Gastroesophageal sphincter (tissue), 3 donors: ENCODE results near the gene RAB18.

ENCODE experiments used
- CTCF ChIP-seq, 4 experiments: fragments of 200-600 bp in 2 of 4; fragments of 450-650 bp in 2 of 4; sonication (generic) in 1 of 4; IDR thresholded peaks; one replicate each; pipeline ENCODE4 v1.5.1; 2017 to 2019; ENCODE audit warnings: antibody characterized with exemption in 4 of 4, mild to moderate bottlenecking in 2 of 4, moderate library complexity in 2 of 4
- EP300 ChIP-seq: sonication (generic); formaldehyde crosslinking; IDR thresholded peaks from one replicate; pipeline ENCODE4 v1.6.1; 2017; ENCODE audit warnings: antibody characterized with exemption, mild to moderate bottlenecking
- POLR2A ChIP-seq, 2 donors: fragments of 450-650 bp; IDR thresholded peaks; one replicate each; pipeline ENCODE4 v1.6.1; 2017; ENCODE audit warnings: antibody characterized with exemption in 2 of 2, mild to moderate bottlenecking in 2 of 2, moderate library complexity in 1 of 2

DNA sequence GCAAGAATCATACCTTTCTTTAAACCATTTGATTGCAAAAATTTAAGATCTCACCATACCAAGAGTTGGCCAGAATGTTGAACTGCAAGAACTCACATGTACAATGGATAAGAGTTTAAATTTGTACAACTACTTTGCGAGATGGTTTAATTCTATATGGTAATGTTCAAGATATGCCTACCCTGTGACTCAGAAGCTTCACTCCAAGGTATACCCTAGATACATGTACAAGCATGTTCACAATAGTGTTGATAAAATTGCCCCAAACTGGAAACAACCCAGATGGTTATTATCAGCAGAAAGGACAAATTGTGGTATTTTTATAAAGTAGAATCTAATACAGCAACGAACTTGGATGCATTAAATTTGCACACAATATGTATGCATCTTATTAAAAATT is 25.1 kb upstream of the RAB18 start:
- TF ChIP-seq POLR2A (IDR thresholded peaks at IDR 0.05) (no peak), CTCF (IDR thresholded peaks at IDR 0.05) (no peak), EP300 (no peak)
